Urinary bladder (tissue), 4 donors: ENCODE measurements around the gene NELFA. TPM values are rescaled to one million over a fixed set of nuclear protein-coding genes. Genes with fewer than 3 reads are reported as not detected.

Experiments used
- DNase-seq: peaks from one replicate; pipeline ENCODE4 v3.0.0-alpha.2; 2015; ENCODE audit errors: extremely low spot score
- H3K27ac ChIP-seq: one replicate; pipeline ENCODE4 v1.5.1; 2013; ENCODE audit warnings: low read depth, mild to moderate bottlenecking, moderate library complexity
- H3K36me3 ChIP-seq: one replicate; pipeline ENCODE4 v1.6.1; 2013; ENCODE audit warnings: mild to moderate bottlenecking, moderate library complexity; ENCODE audit not compliant: insufficient read depth
- H3K4me1 ChIP-seq: one replicate; pipeline ENCODE4 v1.6.1; 2013; ENCODE audit warnings: mild to moderate bottlenecking, moderate library complexity; ENCODE audit not compliant: insufficient read depth
- H3K4me3 ChIP-seq: one replicate; pipeline ENCODE4 v1.5.1; 2013; ENCODE audit warnings: low read depth, low read length
- WGBS: extraction: QIAGEN DNeasy Blood & Tissue Kit; methylation state at CpG from one replicate; pipeline ENCODE4 v1.1.7; 2013; 5-methylcytosine and 5-hydroxymethylcytosine counted together
- polyA plus RNA-seq: library from polyadenylated mRNA; stranded (reverse); fragments of 200-250 nt; gene quantifications from one replicate; pipeline ENCODE4 v1.2.3, GENCODE V29; 2013
- total RNA-seq: library from RNA; depleted of rRNA; stranded (reverse); fragments of >200 nt; gene quantifications from one replicate; pipeline ENCODE4 v1.2.3, GENCODE V29; 2014
- donor health status: healthy with polysubstance abuse.
- donor health status: healthy.

NELFA gene
- total and polyA plus RNA-seq, 2 donors = 17.4 to 26.9 TPM

DNA sequence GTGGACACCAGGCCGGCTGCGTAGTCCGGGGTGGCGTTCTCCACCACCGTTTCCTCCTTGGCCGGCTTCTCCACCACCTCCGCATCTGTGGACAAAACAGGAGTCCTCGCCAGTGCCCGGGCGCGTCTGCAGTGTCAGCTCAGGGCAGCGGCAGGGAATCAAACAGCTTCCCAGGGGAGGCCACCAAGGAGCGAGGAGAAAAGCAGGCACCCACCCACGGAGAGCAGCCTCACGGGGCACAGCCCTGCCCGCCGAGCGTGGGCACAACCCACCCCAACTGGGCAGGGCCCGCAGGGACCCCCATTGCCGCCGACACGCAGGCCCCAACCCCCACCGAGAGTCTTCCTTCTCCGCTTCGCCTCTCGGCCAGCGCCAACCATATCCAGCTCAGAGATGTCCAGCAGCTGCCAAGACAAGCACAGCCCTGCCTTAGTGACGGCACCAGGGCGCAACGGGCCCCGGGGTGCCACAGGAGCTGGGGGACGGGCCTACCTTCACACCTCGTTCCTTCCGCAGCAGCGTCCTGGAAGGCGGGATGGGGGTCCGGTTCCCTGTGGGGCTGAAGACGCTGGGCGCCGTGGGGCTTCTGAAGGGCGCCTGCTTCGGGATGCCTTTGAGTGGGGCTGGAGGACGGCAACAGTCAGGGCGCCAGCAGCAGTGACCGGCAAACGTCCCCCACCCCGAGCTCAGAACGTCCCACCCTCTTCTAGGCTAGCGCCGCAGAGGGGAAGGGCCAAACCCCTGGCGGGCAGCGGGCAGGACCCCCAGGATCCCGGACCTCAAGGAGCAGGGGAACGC lies 22.8 kb downstream of the NELFA start:
- peaks cover 8% of the 10 kb centered on the region for H3K36me3 ChIP-seq
- 93% methylated on average over 54 of the region's 54 CpGs for WGBS
- no peak for DNase-seq

GRCh38 chr4:1985294-1985693 lies 23.5 kb downstream of the NELFA start:
- Histone ChIP-seq H3K4me3 (no peak overlapping the region), H3K4me1 (no peaks in the 10 kb centered on the region), H3K36me3 (peaks cover 8% of the 10 kb centered on the region), H3K27ac (no peak overlapping the region)
- DNase-seq = no peak
- WGBS = 89% methylated on average over 14 of the region's 14 CpGs

More for the DNA sequence above, 22.8 kb downstream of the NELFA start:
- Histone ChIP-seq H3K4me1 (no peaks in the 10 kb centered on the region), H3K27ac (no peak overlapping the region), H3K4me3 (no peak overlapping the region)

- Histone ChIP-seq H3K4me3 (no peak overlapping the region), H3K27ac (no peak overlapping the region), H3K36me3 (peaks cover 8% of the 10 kb centered on the region), H3K4me1 (no peaks in the 10 kb centered on the region)
- WGBS = 80% methylated on average over 27 of the region's 27 CpGs
- DNase-seq = no peak
Observed at GRCh38 chr4:1984406-1985191, 24.2 kb downstream of the NELFA start.

- H3K27ac ChIP-seq = no peak overlapping the region
- no peak overlapping the region for H3K4me3 ChIP-seq
- 84% methylated on average over 21 of the region's 21 CpGs for WGBS
- peaks cover 5% of the 10 kb centered on the region for H3K36me3 ChIP-seq
- H3K4me1 ChIP-seq = no peaks in the 10 kb centered on the region
- DNase-seq = no peak
Observed at GRCh38 chr4:1983846-1984405, 24.8 kb downstream of the NELFA start.

- Histone ChIP-seq H3K4me3 (no peak overlapping the region), H3K27ac (no peak overlapping the region), H3K36me3 (peaks cover 5% of the 10 kb centered on the region), H3K4me1 (no peaks in the 10 kb centered on the region)
- DNase-seq = no peak
- WGBS = 90% methylated on average over 34 of the region's 34 CpGs
Observed at GRCh38 chr4:1983053-1983845, 25.5 kb downstream of the NELFA start.

DNA sequence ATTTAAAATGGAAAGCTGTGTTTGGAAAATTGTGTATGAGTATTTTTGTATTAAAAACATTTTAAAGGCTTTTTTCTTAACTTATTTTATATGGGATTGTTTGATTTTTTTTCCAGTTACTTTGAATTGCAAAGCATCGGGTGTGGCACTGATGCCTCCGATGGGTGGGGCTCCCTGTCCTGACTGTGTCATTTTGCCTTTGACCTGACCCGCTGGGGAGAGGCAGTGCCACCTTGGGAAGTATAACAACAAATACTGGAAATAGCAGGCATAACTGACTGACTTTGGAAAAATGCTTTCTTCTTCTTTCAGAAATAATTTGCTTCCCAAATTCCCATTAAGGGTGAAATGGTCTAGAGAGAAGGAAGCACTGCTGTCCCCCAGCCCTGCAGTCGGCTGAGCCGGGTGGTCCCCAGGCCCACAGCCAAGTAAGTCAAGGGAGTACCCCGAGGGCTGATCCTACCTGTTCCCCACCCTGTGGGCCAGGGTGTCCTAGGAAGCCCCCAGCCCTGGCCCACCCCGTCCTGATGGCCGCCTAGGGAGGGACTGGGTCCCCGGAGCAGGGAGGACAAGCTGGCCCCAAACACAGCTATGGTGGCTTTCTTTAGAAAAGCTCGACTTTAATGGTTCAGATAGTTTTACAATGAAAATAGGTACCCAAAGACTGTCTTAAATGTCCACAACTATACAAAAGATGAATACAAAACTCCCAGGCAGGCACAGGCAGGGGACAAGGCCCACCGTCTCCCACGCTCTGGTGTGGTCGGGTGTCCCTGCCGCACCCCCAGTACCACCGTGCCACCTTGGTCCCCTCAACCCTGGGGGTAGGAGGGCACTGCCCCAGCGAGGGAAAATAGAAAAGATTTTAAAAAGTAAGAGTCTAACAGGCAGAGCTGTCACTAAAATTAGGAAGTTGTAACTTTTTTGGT lies 26.4 kb downstream of the NELFA start:
- no peak for DNase-seq
- WGBS = 87% methylated on average over 16 of the region's 16 CpGs
- no peak overlapping the region for H3K4me3 ChIP-seq
- no peaks in the 10 kb centered on the region for H3K4me1 ChIP-seq
- H3K27ac ChIP-seq = no peak overlapping the region
- H3K36me3 ChIP-seq = peaks cover 5% of the 10 kb centered on the region

GRCh38 chr4:1981251-1982058 lies 27.3 kb downstream of the NELFA start:
- no peak overlapping the region for H3K27ac ChIP-seq
- 83% methylated on average over 22 of the region's 22 CpGs for WGBS
- no peak for DNase-seq
- no peak overlapping the region for H3K4me3 ChIP-seq
- no peaks in the 10 kb centered on the region for H3K4me1 ChIP-seq
- H3K36me3 ChIP-seq = peaks cover 9% of the 10 kb centered on the region

DNA sequence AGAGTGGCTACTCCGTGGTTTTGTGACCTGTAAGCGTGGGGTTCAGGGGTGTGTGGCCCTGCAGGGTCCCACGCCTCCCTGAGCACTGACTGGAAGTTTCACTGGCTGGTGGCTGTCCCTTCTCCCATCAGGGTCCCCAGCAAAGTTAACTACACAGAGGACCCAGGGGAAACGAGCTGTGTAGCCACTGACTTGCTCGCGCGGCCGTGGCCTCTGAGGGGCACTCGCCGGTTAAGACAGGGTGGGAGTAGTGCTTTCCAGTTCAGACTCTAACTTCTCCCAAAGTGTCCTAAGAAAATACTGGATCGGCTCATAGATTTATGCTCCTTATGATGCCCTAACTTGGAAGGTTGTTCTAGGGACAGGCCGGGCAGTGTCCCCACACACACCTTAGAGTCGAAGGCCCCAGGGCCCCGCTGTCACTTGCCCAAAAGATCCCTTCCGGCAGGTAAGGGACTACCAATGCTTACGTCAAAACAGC lies 28.2 kb downstream of the NELFA start:
- WGBS = 91% methylated on average over 16 of the region's 16 CpGs
- Histone ChIP-seq H3K36me3 (peaks cover 9% of the 10 kb centered on the region), H3K4me1 (no peaks in the 10 kb centered on the region), H3K27ac (no peak overlapping the region), H3K4me3 (no peak overlapping the region)
- DNase-seq = no peak

GRCh38 chr4:1979477-1980196 lies 29.1 kb downstream of the NELFA start:
- 88% methylated on average over 22 of the region's 22 CpGs for WGBS
- Histone ChIP-seq H3K4me1 (no peaks in the 10 kb centered on the region), H3K4me3 (no peak overlapping the region), H3K27ac (no peak overlapping the region), H3K36me3 (peaks cover 9% of the 10 kb centered on the region)
- DNase-seq = no peak

GRCh38 chr4:1978741-1979476 lies 29.9 kb downstream of the NELFA start:
- Histone ChIP-seq H3K27ac (no peak overlapping the region), H3K36me3 (peaks cover 8% of the 10 kb centered on the region), H3K4me3 (no peak overlapping the region), H3K4me1 (no peaks in the 10 kb centered on the region)
- no peak for DNase-seq
- 91% methylated on average over 45 of the region's 45 CpGs for WGBS

- 93% methylated on average over 13 of the region's 13 CpGs for WGBS
- DNase-seq = no peak
Observed at GRCh38 chr4:1978226-1978625, 30.5 kb downstream of the NELFA start.

More at GRCh38 chr4:1978226-1978625, 30.5 kb downstream of the NELFA start:
- no peaks in the 10 kb centered on the region for H3K4me1 ChIP-seq
- H3K4me3 ChIP-seq = no peak overlapping the region
- peaks cover 5% of the 10 kb centered on the region for H3K36me3 ChIP-seq
- no peak overlapping the region for H3K27ac ChIP-seq
